Measurements from ENCODE around the gene UBE3A. TPM values are rescaled to one million over a fixed set of nuclear protein-coding genes. Genes with fewer than 3 reads are reported as not detected.

The UBE3A gene
- total RNA-seq, 1 donor from 2014 or later: 116 TPM

DNA sequence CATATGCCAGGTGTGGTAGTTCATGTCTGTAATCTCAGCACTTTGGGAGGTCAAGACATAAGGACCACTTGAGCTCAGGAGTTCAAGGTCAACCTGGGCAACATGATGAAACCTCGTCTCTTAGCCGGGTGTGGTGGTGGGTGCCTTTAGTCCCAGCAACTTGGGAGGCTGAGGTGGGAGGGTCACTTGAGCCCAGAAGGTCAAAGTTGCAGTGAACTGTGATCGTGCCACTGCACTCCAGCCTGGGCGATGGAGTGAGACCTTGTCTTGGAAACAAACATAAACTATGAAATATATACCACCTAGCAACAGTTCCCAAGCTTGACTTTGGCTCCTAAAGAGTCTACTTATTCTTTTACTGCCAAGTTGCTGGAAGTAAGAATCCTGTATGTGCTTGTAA, 30.9 kb downstream of the UBE3A start:
- Mint-ChIP-seq H3K4me3 (no peak overlapping the region), H3K9me3 (peaks cover 13% of the 10 kb centered on the region), H3K36me3 (ENCODE audit: low read depth) (peaks cover 49% of the 10 kb centered on the region), H3K27me3 (no peaks in the 10 kb centered on the region), H3K27ac (no peak overlapping the region), H3K4me1 (peaks cover 15% of the 10 kb centered on the region)
- intact Hi-C loops (cut with micrococcal nuclease): no loop called here
- DNase-seq: no peak

DNA sequence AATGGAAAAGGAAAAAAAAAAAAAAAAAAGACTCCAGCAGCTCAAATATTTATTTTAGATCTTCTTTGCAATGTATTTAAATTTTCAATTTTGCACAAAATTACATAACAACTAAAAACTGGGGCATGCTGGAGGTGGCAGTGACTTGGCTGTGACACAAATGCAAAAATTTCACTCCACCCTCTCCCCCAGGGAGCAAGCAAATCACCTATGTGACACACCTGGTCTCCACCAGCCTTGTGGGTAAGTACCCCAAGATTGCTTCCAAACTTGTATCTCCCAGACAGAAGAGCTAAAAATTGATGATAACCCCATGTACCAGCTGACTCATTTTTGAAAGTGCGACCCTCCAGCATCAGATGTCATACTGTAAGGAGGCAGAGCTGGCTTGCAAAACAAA, 32.0 kb downstream of the UBE3A start:
- H3K9me3 Mint-ChIP-seq: peaks cover 18% of the 10 kb centered on the region
- H3K27ac Mint-ChIP-seq: peak overlapping the region; percentile 70
- no peaks in the 10 kb centered on the region for H3K27me3 Mint-ChIP-seq
- no peak for DNase-seq
- H3K36me3 Mint-ChIP-seq (ENCODE audit: low read depth): peaks cover 60% of the 10 kb centered on the region
- H3K4me3 Mint-ChIP-seq: no peak overlapping the region
- H3K4me1 Mint-ChIP-seq: peaks cover 18% of the 10 kb centered on the region
- intact Hi-C loops (cut with micrococcal nuclease): no loop called here

- peaks cover 18% of the 10 kb centered on the region for H3K4me1 Mint-ChIP-seq
- peak overlapping the region; percentile 81 for H3K27ac Mint-ChIP-seq
- H3K4me3 Mint-ChIP-seq: no peak overlapping the region
- intact Hi-C loops (cut with micrococcal nuclease): no loop called here
- peaks cover 61% of the 10 kb centered on the region for H3K36me3 Mint-ChIP-seq (ENCODE audit: low read depth)
- DNase-seq: no peak
- H3K9me3 Mint-ChIP-seq: peaks cover 22% of the 10 kb centered on the region
- no peaks in the 10 kb centered on the region for H3K27me3 Mint-ChIP-seq
Observed at GRCh38 chr15:25406261-25406660, 32.6 kb downstream of the UBE3A start.

- intact Hi-C loops (cut with micrococcal nuclease): no loop called here
Observed at GRCh38 chr15:25403771-25404170, 35.1 kb downstream of the UBE3A start.

DNA sequence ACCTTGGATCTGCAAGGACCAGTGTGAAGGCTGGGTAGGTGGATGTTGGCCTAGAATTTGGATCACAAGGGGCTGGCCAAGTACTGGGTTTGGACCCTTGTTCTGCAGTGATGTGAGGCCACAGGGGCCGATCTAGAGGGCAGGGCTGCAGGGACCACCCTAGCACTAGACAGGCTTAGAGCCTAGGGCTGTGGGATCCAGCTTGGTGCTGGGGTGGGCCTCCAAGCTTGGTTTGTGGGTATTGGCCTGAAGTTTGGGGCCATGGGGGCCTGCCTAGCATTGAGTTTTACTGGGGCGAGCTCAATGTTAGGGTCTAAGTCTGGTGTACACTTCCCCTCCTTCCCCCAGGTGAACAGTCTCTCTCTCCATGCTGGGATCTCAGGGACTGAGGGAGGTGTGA, 36.5 kb downstream of the UBE3A start:
- no peak for DNase-seq
- no peaks in the 10 kb centered on the region for H3K27me3 Mint-ChIP-seq
- peak overlapping the region; percentile 15 for H3K27ac Mint-ChIP-seq
- peaks cover 77% of the 10 kb centered on the region for H3K36me3 Mint-ChIP-seq (ENCODE audit: low read depth)
- peaks cover 12% of the 10 kb centered on the region for H3K4me1 Mint-ChIP-seq
- peaks cover 35% of the 10 kb centered on the region for H3K9me3 Mint-ChIP-seq
- intact Hi-C loops (cut with micrococcal nuclease): no loop called here
- H3K4me3 Mint-ChIP-seq: no peak overlapping the region

More at GRCh38 chr15:25403771-25404170, 35.1 kb downstream of the UBE3A start:
- Mint-ChIP-seq H3K4me3 (no peak overlapping the region), H3K27ac (no peak overlapping the region), H3K4me1 (peaks cover 11% of the 10 kb centered on the region), H3K36me3 (ENCODE audit: low read depth) (peaks cover 69% of the 10 kb centered on the region), H3K27me3 (no peaks in the 10 kb centered on the region), H3K9me3 (peaks cover 26% of the 10 kb centered on the region)
- no peak for DNase-seq

DNA sequence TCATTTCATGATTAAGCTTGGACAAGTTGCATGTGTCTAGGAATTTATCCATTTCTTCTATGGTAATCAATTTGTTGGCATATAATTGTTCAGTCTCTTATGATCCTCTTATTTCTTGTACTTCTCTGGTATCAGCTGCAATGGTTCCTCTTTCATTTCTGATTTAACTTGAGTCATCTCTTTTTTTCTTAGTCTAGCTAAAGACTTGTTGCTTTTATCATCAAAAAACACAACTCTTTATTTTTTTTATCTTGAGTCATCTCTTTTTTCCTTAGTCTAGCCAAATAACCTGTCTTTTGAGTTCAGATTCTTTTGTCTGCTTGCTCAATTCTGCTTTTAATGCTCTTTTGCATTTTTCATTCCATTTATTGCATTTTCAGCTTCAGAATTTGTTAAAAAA, 37.3 kb downstream of the UBE3A start:
- peaks cover 37% of the 10 kb centered on the region for H3K9me3 Mint-ChIP-seq
- H3K4me3 Mint-ChIP-seq: no peak overlapping the region
- no peak overlapping the region for H3K27ac Mint-ChIP-seq
- H3K27me3 Mint-ChIP-seq: no peaks in the 10 kb centered on the region
- intact Hi-C loops (cut with micrococcal nuclease): no loop called here
- H3K4me1 Mint-ChIP-seq: peaks cover 8% of the 10 kb centered on the region
- no peak for DNase-seq
- peaks cover 74% of the 10 kb centered on the region for H3K36me3 Mint-ChIP-seq (ENCODE audit: low read depth)

DNA sequence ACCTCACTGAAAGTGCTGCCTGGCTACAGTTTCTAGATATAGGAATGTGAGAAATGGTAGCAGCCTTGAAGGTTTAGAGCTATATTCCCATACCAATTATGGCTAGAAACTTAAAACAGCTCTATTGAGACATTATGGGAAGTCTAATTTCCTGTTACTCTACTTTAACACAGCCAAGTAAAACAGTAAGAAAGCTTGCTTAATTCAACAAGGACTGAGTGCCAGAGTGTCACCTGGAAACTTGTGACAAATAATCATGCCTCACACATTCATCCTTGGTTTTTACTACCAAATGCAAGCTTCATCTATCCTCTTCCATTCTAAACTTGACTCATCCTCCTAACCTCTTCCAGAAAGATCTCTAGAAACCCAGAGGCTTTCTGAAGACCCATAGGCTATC, 41.7 kb downstream of the UBE3A start:
- Mint-ChIP-seq H3K4me1 (peaks cover 9% of the 10 kb centered on the region), H3K27me3 (no peaks in the 10 kb centered on the region), H3K4me3 (no peak overlapping the region), H3K36me3 (ENCODE audit: low read depth) (peaks cover 53% of the 10 kb centered on the region), H3K9me3 (peaks cover 19% of the 10 kb centered on the region), H3K27ac (no peak overlapping the region)
- DNase-seq: no peak
- intact Hi-C loops (cut with micrococcal nuclease): no loop called here

- DNase-seq: no peak
- intact Hi-C loops (cut with micrococcal nuclease): loop anchor here (5.0 kb wide), 1 partner anchor 42 kb away; the partner anchor contains the start of gene UBE3A
Observed at GRCh38 chr15:25394898-25395297, 43.9 kb downstream of the UBE3A start.

GRCh38 chr15:25392806-25393205, 46.0 kb downstream of the UBE3A start:
- Mint-ChIP-seq H3K4me1 (peaks cover 9% of the 10 kb centered on the region), H3K27ac (no peak overlapping the region), H3K36me3 (ENCODE audit: low read depth) (peaks cover 50% of the 10 kb centered on the region), H3K27me3 (no peaks in the 10 kb centered on the region), H3K4me3 (no peak overlapping the region), H3K9me3 (peaks cover 11% of the 10 kb centered on the region)
- intact Hi-C loops (cut with micrococcal nuclease): loop anchor here (5.0 kb wide), 1 partner anchor 44 kb away; the partner anchor contains the start of gene UBE3A
- no peak for DNase-seq

More at GRCh38 chr15:25394898-25395297, 43.9 kb downstream of the UBE3A start:
- Mint-ChIP-seq H3K4me3 (no peak overlapping the region), H3K27me3 (no peaks in the 10 kb centered on the region), H3K9me3 (peaks cover 20% of the 10 kb centered on the region), H3K27ac (no peak overlapping the region), H3K36me3 (ENCODE audit: low read depth) (peaks cover 43% of the 10 kb centered on the region), H3K4me1 (peaks cover 9% of the 10 kb centered on the region)

DNA sequence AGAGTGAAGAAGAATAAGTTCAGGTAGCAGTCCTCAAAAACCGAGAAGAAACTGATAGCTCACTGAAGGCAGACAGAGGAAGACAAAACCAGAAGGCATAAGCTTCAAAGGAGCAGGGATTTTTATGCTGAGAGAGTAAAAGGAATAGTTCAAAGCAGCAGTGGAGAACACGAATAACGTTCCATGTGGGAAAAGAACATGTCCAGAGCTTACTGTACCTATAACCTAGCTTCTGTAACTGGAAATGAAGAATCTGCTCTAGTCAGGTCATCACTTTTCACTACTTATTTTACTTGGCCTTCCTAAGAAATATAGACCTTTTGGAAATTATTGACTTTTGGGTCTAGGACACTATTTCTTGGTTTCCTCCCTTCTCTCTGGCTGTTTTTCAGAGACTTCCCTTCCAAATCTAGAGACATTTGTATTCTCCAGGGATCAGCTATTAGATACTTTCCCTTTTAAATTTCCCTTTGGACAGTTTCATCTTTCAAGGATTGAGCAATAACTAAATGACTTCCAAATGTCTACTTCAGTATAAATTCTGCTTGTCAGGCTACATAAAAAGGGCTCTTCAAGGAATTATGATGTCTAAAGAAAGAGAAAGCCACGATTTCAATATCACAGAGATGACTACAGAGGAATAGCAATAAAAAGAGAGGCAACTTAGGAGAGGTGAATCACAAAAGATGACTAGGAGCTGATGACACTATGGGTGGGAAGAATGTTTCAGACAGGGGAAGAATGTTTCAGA, 46.7 kb downstream of the UBE3A start:
- Mint-ChIP-seq H3K4me3 (no peak overlapping the region), H3K9me3 (peaks cover 4% of the 10 kb centered on the region), H3K27me3 (no peaks in the 10 kb centered on the region), H3K27ac (no peak overlapping the region), H3K36me3 (ENCODE audit: low read depth) (peaks cover 47% of the 10 kb centered on the region), H3K4me1 (peaks cover 7% of the 10 kb centered on the region)
- intact Hi-C loops (cut with micrococcal nuclease): loop anchor here (5.0 kb wide), 1 partner anchor 45 kb away; the partner anchor contains the start of gene UBE3A
- no peak for DNase-seq

DNA sequence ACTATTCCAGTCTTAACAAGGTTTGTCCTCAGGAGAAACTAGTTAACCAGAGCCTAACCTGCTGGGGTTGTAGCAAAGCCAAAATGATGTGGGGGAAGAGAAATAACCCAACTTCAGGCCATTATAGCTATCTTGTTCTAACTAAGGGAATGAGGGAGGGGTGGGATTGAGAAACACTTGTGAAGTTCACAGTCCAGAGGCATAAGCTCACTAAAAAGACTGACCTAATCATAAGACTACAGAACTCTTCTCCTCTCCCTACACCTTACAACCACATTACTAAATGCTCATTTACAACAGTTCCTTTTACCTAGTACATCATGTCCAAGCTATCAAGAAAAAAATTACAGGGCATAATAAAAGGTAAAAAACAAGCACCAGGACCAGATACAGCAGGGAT, 52.8 kb downstream of the UBE3A start:
- no peak for DNase-seq
- no peak overlapping the region for H3K4me3 Mint-ChIP-seq
- intact Hi-C loops (cut with micrococcal nuclease): no loop called here
- no peaks in the 10 kb centered on the region for H3K4me1 Mint-ChIP-seq
- peaks cover 70% of the 10 kb centered on the region for H3K36me3 Mint-ChIP-seq (ENCODE audit: low read depth)
- no peak overlapping the region for H3K27ac Mint-ChIP-seq
- no peaks in the 10 kb centered on the region for H3K27me3 Mint-ChIP-seq
- peaks cover 21% of the 10 kb centered on the region for H3K9me3 Mint-ChIP-seq

GRCh38 chr15:25381579-25381978, 57.2 kb downstream of the UBE3A start:
- H3K27me3 Mint-ChIP-seq: no peaks in the 10 kb centered on the region
- peaks cover 20% of the 10 kb centered on the region for H3K9me3 Mint-ChIP-seq
- peaks cover 65% of the 10 kb centered on the region for H3K36me3 Mint-ChIP-seq (ENCODE audit: low read depth)
- no peak for DNase-seq
- no peak overlapping the region for H3K4me3 Mint-ChIP-seq
- intact Hi-C loops (cut with micrococcal nuclease): no loop called here
- H3K4me1 Mint-ChIP-seq: no peaks in the 10 kb centered on the region
- no peak overlapping the region for H3K27ac Mint-ChIP-seq

DNA sequence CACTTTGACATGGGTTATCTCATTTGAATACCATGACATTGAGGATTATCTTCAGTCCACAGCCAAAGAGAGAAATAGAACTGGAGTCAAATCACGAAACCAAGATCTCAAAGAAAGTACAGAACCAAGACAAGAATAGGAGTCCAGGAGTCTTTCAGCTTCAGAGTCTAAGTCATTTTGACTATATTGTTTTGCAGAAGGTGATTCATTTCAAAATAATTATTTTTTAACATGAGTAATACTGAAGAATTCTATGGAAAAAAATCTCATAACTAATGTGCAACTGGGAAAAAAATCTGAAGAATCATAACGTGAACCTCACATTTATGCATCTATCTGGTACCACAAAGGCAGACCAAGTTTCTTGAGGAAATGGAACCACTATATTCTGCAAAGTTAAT, 60.3 kb downstream of the UBE3A start:
- Mint-ChIP-seq H3K27me3 (no peaks in the 10 kb centered on the region), H3K4me1 (no peaks in the 10 kb centered on the region), H3K27ac (no peak overlapping the region), H3K4me3 (no peak overlapping the region), H3K9me3 (peaks cover 11% of the 10 kb centered on the region), H3K36me3 (ENCODE audit: low read depth) (peaks cover 64% of the 10 kb centered on the region)
- intact Hi-C loops (cut with micrococcal nuclease): no loop called here
- no peak for DNase-seq

DNA sequence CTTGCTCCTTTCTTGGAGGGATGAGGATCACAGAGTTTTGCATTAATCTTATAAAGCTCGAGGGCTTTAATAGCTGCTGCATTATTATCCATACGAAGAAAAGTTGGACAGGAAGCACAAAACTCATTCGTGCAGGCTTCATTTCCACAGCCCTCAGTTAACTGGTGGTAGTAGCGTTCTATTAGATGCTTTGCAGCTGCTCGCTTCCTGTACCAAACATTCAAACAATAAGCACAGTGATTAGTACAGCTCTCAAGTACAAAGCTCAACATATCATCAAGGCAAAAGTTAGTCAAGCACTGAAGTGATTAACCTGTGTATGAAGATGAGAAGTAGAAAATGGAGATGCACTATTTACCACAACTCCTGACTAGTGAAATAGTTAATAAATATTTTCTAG, 63.3 kb downstream of the UBE3A start:
- no peaks in the 10 kb centered on the region for H3K4me1 Mint-ChIP-seq
- no peak overlapping the region for H3K4me3 Mint-ChIP-seq
- H3K27me3 Mint-ChIP-seq: no peaks in the 10 kb centered on the region
- H3K36me3 Mint-ChIP-seq (ENCODE audit: low read depth): peaks cover 75% of the 10 kb centered on the region
- H3K27ac Mint-ChIP-seq: no peak overlapping the region
- intact Hi-C loops (cut with micrococcal nuclease): no loop called here
- DNase-seq: no peak
- H3K9me3 Mint-ChIP-seq: peaks cover 9% of the 10 kb centered on the region

DNA sequence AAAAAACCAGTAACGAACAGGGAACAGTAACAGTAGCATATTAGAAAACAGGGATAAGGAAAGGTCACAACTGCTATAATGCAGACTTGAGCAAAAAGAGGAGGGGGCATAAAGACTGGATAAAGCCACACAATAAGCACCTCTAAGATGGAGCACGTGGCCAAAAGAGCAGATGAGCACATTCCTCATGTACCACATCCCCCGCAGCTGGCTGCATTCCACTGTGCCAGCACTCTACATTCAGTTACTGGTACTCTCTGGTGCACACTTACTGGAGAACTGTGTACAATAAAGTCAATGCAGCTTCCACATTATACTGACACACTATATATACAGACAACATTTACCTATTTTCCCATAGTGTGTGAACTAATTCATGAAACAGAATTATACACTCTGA, 64.7 kb downstream of the UBE3A start:
- Mint-ChIP-seq H3K4me3 (no peak overlapping the region), H3K27me3 (no peaks in the 10 kb centered on the region), H3K27ac (no peak overlapping the region), H3K36me3 (ENCODE audit: low read depth) (peaks cover 74% of the 10 kb centered on the region), H3K4me1 (no peaks in the 10 kb centered on the region), H3K9me3 (peaks cover 9% of the 10 kb centered on the region)
- no peak for DNase-seq
- intact Hi-C loops (cut with micrococcal nuclease): no loop called here
